ENCODE measurements around the gene CCDC107. TPM values are rescaled to one million over a fixed set of nuclear protein-coding genes. Genes with fewer than 3 reads are reported as not detected.

CCDC107 gene
- total RNA-seq, 2 experiments from 2014 or later, result 32.7 to 36.3 TPM

DNA sequence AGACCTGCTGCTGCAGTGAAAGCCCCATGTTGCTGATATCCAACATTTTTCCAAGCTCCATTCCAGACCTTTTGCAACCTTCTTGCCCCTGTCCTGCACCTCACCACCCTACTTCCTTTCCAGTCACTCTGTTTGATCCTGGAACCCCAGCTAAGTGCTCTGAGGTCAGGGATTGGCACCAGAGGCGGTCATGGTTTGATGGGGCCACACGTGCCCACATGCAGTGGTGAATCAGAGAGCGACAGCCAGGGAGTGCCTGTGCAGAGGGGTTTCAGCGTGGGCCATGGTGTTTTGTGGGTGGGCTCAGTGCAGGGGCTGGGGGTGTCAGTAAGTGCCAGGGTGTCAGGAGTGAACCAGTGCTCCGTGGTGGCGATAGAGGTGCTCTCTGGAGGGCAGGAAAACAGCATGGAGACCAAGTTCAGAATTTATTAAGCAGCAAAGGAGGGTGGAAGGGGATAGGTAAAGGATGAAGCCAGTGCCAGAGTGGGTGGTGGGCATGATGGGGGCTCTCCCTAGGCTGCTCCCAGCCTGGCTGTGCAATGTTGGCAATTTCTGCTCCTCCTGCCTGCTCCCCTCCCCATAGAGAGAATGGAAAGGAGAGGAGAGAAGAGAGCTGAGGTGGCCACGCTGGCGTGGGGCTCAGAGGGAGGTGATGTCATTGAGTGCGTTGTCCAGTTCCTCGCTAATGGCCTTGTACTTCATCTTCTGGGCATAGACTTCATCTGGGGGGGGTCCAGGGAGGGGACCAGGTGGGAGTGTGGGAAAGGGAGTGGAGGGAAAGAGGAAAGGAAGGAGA lies 24.6 kb downstream of the CCDC107 start:
- ATAC-seq (ENCODE audit: low read depth), result no peak
- H3K4me3 Mint-ChIP-seq, result no peak overlapping the region
- H3K9me3 Mint-ChIP-seq, result no peaks in the 10 kb centered on the region
- H3K36me3 Mint-ChIP-seq, result no peaks in the 10 kb centered on the region
- POLR2A ChIA-PET, result interaction anchor here (0.7 kb wide), 1 partner anchor 17 kb away, joined by 3 read pairs; the partner anchor contains the start of gene ARHGEF39
- no peak overlapping the region for H3K27ac Mint-ChIP-seq
- peaks cover 2% of the 10 kb centered on the region for H3K4me1 Mint-ChIP-seq
- peaks cover 2% of the 10 kb centered on the region for H3K27me3 Mint-ChIP-seq
- DNase-seq, result no peak

DNA sequence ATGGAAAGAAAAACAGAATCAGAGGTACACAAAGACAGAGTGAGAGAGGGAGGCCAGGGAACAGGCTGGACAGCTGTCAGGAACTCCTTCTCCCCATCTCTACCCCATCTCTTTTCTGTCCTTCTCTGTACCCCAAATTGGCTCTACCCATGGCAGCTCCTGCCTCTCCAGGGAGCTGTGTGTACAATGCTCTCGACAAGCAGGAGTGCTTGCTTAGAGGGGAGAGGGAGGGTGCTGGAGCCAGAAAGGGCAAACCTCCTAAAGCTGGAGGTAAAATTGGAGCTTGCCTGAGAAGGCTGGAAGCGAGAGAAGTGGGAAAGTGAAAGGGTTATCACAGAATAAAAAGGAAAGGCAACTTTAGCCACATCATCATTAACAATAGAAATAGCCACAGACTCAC lies 25.2 kb downstream of the CCDC107 start:
- POLR2A ChIA-PET, result interaction anchor here (0.7 kb wide), 1 partner anchor 18 kb away, joined by 3 read pairs; the partner anchor contains the start of gene ARHGEF39
- no peak overlapping the region for H3K27ac Mint-ChIP-seq
- no peaks in the 10 kb centered on the region for H3K9me3 Mint-ChIP-seq
- H3K27me3 Mint-ChIP-seq, result no peaks in the 10 kb centered on the region
- ATAC-seq (ENCODE audit: low read depth) (no peak), DNase-seq (no peak)
- peaks cover 2% of the 10 kb centered on the region for H3K4me1 Mint-ChIP-seq
- no peaks in the 10 kb centered on the region for H3K36me3 Mint-ChIP-seq
- no peak overlapping the region for H3K4me3 Mint-ChIP-seq

DNA sequence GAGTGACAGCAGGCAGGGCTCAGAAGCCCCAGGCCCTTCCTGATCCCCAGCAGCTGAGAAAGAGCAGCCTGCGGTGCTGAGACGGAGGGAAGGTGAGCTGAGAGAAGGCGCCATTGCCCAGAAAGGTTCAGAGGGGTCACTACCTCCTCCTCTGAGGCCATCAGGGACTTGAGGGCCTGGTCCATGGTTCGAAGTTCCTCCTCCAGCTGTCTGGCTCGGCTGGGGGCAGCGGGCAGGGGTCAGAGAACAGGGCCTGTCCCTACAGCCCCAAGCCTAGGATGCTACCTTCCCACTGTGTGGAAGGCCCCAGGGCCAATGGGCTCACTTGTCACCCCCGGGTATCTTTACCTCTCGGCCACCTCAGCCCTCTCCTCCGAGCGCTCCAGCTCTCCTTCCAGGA lies 26.8 kb downstream of the CCDC107 start:
- ATAC-seq (ENCODE audit: low read depth), result no peak
- Mint-ChIP-seq H3K27ac (no peak overlapping the region), H3K4me3 (no peak overlapping the region), H3K27me3 (no peaks in the 10 kb centered on the region), H3K36me3 (no peaks in the 10 kb centered on the region), H3K9me3 (no peaks in the 10 kb centered on the region), H3K4me1 (peaks cover 10% of the 10 kb centered on the region)
- DNase-seq, result no peak
- POLR2A ChIA-PET, result interaction anchor here (1.6 kb wide), 1 partner anchor 20 kb away, joined by 5 read pairs; the partner anchor contains the start of gene ARHGEF39

DNA sequence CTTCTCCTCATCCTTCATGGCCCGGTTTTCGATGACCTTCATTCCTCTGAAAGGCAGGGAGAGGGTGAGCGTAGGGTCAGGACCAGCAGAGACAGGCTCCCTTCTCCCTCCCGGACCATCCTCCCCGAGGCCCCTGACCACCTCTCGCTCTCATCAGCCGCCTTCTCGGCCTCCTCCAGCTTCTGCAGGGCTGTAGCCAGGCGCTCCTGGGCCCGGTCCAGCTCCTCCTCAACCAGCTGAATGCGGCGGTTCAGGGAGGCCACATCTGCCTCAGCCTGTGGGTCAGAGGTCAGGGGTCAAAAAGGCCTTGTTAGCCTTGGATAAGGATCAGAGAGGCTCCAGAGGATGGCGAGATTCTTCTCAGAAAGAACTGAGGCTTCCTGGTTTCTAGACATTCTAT lies 27.4 kb downstream of the CCDC107 start:
- DNase-seq (no peak), ATAC-seq (ENCODE audit: low read depth) (no peak)
- no peak overlapping the region for H3K27ac Mint-ChIP-seq
- H3K4me1 Mint-ChIP-seq, result peaks cover 10% of the 10 kb centered on the region
- H3K4me3 Mint-ChIP-seq, result no peak overlapping the region
- H3K27me3 Mint-ChIP-seq, result no peaks in the 10 kb centered on the region
- H3K36me3 Mint-ChIP-seq, result no peaks in the 10 kb centered on the region
- POLR2A ChIA-PET, result interaction anchor here (1.6 kb wide), 1 partner anchor 21 kb away, joined by 5 read pairs; the partner anchor contains the start of gene ARHGEF39
- no peaks in the 10 kb centered on the region for H3K9me3 Mint-ChIP-seq

DNA sequence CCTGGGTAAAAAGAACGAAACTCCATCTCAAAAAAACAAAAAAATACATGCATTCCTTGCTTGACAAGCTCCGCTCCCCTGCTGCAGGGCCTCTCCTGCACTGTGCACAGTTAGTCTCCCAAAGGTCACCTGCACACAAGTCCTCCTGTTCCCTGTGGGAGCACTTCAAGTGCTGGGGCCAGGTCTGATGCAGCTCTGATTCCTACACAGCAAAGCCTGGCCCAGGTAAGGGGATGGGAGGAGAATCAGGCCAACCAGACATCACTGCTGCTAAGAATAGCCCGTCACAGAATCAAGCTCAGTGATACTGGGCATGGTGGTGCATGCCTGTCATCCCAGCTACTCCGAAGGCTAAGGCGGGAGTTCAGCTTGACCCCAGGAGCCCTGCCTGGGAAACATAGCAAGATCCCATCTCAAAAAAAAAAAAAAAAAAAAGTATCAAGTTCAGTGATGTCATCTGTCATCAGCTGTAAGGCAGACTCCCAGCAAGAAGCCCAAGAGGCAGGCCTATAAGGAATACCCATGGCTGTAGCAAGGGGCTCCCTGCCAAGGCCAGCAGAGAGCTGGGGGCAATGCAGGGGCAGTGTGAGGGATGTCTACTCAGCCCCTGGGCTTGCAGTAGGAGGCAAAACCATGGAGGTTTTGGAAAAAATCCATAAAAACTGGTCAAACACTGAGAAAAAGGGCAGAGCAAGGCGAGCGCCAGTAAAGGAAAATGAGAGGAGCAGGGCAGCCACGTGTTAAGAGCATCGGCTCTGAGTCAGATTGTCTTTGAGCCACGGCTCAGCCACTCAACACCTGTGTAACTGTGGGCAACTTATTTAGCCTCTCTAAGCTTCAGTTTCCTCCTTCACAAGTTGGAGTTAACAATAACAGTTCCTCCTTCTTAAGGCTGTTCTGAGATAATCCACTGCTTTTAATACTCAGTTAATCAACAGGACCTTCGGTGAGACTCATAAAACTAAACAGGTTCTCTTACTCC lies 28.4 kb downstream of the CCDC107 start:
- POLR2A ChIA-PET, result interaction anchor here (1.0 kb wide), 1 partner anchor 11 kb away, joined by 3 read pairs; no protein-coding TSS in a partner anchor
- no peak overlapping the region for H3K4me3 Mint-ChIP-seq
- H3K4me1 Mint-ChIP-seq, result peaks cover 10% of the 10 kb centered on the region
- H3K9me3 Mint-ChIP-seq, result no peaks in the 10 kb centered on the region
- no peaks in the 10 kb centered on the region for H3K27me3 Mint-ChIP-seq
- no peak overlapping the region for H3K27ac Mint-ChIP-seq
- ATAC-seq (ENCODE audit: low read depth) (no peak), DNase-seq (no peak)
- H3K36me3 Mint-ChIP-seq, result no peaks in the 10 kb centered on the region

DNA sequence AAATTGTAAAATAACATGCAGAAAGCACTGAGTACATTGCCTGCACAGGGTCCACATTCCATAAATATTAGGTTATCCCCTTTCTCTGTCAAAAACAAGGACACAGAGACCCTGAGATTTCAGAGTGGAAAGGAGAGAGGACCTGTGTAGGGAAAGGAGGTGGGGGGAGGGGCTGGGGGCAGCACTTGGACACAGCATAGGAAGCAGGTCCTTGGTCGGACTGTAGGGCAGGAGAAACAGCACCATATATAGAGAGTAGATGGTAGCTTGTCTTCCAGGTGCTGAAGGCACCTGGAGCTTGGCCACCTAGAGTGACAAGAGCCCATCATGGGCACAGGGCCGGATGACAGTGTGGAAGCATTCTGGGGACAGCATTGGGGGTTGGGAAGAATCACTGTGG lies 29.2 kb downstream of the CCDC107 start:
- POLR2A ChIA-PET, result interaction anchor here (0.9 kb wide), 1 partner anchor 70 kb away, joined by 3 read pairs; no protein-coding TSS in a partner anchor
- H3K27ac Mint-ChIP-seq, result no peak overlapping the region
- H3K9me3 Mint-ChIP-seq, result no peaks in the 10 kb centered on the region
- no peak overlapping the region for H3K4me3 Mint-ChIP-seq
- no peaks in the 10 kb centered on the region for H3K27me3 Mint-ChIP-seq
- ATAC-seq (ENCODE audit: low read depth), result no peak
- peaks cover 14% of the 10 kb centered on the region for H3K4me1 Mint-ChIP-seq
- H3K36me3 Mint-ChIP-seq, result no peaks in the 10 kb centered on the region
- no peak for DNase-seq

DNA sequence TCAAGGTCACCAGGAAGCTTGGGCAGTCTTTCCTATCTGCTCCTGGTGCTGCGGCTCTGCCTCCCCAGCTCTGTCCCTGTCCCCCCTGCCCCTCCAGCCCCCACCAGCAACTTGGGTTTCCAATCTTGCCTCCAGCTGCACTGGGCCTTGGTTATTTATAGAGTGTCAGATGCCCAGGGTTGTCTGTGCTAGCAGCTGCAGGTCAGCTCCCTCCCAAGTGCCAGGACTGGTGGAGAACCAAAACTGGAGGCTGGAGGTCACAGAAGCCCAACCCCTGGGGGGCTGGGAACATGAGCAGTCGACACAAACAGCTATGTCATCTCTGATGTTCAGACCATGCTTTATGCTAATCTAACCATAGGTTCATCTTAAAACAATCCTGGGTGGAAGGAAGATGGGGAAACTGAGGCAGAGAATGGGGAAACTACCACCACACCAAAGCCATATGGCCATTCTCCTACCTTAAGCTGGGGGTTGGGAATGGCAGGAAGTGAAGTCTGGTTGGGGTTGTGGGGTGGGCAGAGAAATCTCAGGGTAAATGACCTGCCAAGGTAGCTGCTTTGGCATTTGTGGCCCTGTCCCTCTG lies 30.0 kb downstream of the CCDC107 start:
- no peak overlapping the region for H3K4me3 Mint-ChIP-seq
- H3K9me3 Mint-ChIP-seq, result no peaks in the 10 kb centered on the region
- ATAC-seq (ENCODE audit: low read depth) (no peak), DNase-seq (no peak)
- H3K27me3 Mint-ChIP-seq, result no peaks in the 10 kb centered on the region
- no peaks in the 10 kb centered on the region for H3K36me3 Mint-ChIP-seq
- POLR2A ChIA-PET, result interaction anchor here (0.9 to 1.2 kb wide), 5 partner anchors 12 to 71 kb away, joined by 3 to 4 read pairs (median 3); partner anchors contain the start of genes ARHGEF39, CREB3 and TLN1
- peaks cover 12% of the 10 kb centered on the region for H3K4me1 Mint-ChIP-seq
- no peak overlapping the region for H3K27ac Mint-ChIP-seq

DNA sequence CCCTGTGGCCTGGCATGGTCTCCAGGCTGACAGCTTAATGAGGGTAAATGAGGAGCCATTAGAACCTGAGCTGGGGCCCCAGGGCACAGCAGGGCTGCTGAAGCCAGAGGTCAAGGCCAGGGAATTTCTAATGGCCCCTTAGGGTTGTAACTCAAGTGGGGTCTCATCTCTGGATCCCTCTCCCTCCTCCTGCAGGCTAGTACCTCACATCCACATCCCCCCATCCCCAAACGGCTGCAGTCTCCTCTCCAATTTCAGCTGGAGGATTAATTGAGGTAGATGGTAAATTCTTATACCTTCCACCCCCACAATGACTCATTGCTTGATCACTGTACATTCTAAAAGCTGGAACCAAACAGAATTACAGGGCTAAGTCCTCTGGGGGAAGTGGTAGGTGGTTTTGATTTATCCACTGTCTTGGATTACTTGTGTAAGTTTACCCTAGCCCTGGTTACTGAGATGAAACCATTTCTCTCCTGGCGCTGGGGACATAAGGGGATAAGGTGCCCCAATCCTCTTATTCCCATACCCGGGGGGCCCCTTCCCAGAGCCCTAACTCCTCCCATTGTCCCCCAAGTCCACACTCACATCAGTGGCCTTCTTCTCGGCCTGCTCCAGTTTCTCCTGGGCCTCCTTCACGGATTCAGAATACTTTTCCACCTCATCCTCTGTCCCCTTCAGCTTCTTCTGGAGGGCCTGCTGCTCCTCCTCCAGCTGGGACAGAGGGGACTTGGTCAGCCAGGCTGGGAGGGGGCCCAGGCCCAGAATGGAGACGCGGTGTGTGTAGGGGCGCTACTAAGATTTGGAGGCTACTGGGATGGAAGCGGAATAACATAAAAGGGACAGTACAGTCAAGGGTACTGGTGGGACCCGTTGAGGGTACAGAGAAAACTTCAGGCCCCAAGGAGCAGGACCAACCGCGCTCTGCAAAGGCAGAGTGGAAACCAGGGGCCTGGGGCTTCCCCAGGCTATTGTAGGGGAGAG lies 30.8 kb downstream of the CCDC107 start:
- H3K27me3 Mint-ChIP-seq, result no peaks in the 10 kb centered on the region
- H3K27ac Mint-ChIP-seq, result peak overlapping the region; percentile 50
- H3K4me1 Mint-ChIP-seq, result peaks cover 12% of the 10 kb centered on the region
- H3K4me3 Mint-ChIP-seq, result peak overlapping the region; percentile 67
- POLR2A ChIA-PET, result interaction anchor here (0.9 to 1.2 kb wide), 4 partner anchors 13 to 43 kb away, joined by 3 to 4 read pairs (median 4); partner anchors contain the start of genes ARHGEF39, CREB3 and TLN1
- no peaks in the 10 kb centered on the region for H3K36me3 Mint-ChIP-seq
- H3K9me3 Mint-ChIP-seq, result no peaks in the 10 kb centered on the region
- ATAC-seq (ENCODE audit: low read depth) (peak; percentile 44), DNase-seq (no peak)

DNA sequence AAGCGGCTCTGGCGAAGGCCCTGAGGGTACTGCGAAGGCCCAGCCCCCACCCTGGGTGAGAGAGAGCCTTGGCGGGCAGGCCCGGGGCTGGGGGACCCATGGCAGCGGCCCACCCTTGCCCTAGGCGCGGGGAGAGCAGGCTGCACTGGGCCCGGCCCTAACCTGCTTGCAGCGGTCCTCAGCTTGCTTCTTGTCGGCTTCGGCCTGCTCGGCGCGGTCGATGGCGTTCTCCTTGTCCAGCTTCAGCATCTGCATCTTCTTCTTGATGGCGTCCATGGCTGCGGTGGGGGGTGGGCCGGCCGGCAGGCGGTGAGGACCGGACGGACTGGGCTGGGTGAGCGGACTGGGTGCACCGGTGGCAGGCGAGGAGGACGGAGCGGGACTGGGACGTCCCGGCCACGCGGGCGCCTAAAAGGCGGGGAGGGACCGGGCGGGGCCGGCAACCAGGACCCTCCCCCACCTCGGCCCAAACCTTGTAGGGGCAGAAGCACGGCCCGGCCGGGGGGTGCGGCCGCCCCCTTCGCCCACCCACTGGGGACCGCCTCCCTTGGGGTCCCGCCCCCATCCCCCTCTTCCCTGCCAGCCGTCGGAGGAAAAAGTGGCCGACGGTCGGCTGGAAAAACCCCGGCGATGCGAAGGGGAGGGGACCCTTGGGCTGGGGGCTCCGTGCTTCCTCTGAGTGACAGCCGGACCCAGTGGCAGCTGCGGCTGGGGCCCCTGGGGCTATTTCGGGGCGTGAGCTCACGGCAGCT lies 31.6 kb downstream of the CCDC107 start, which contains the start of gene TPM2:
Gene TPM2, minus strand, starts transcription at position 384 of the 752 bp plus-strand sequence. Its CDS starts 108 bp downstream, at position 276.
- no peaks in the 10 kb centered on the region for H3K9me3 Mint-ChIP-seq
- peak within 1 kb of the TSS; percentile 78 for H3K27ac Mint-ChIP-seq
- ATAC-seq (ENCODE audit: low read depth), result no peak
- no peaks in the 10 kb centered on the region for H3K36me3 Mint-ChIP-seq
- no peak for DNase-seq
- peaks cover 12% of the 10 kb centered on the region for H3K4me1 Mint-ChIP-seq
- peak within 1 kb of the TSS; percentile 91 for H3K4me3 Mint-ChIP-seq
- no peaks in the 10 kb centered on the region for H3K27me3 Mint-ChIP-seq
- POLR2A ChIA-PET, result interaction anchor here (0.7 to 2.4 kb wide), 4 partner anchors 15 to 43 kb away, joined by 3 to 10 read pairs (median 6); partner anchors contain the start of genes CCDC107 and RMRP

DNA sequence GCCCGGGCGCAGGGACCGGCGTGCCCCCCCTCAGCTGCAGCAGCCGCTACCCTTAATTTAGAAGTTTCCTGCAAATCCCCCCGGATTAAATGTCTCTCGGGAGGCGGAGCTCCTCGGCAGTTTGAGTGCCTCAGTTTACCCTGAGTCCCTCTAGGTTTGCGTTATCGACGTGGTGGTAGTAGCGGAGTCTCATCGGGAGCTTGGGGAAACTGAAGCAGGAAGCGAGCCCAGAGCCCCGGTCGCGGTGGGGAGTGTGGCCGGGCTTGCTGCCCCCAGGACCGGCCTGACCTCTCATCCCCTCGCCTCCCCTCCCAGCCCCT lies 32.2 kb downstream of the CCDC107 start:
- Mint-ChIP-seq H3K27me3 (no peaks in the 10 kb centered on the region), H3K4me1 (peaks cover 12% of the 10 kb centered on the region), H3K9me3 (no peaks in the 10 kb centered on the region), H3K36me3 (no peaks in the 10 kb centered on the region), H3K4me3 (peak overlapping the region; percentile 72), H3K27ac (no peak overlapping the region)
- ATAC-seq (ENCODE audit: low read depth) (no peak), DNase-seq (no peak)
- POLR2A ChIA-PET, result interaction anchor here (0.7 to 2.8 kb wide), 7 partner anchors 15 to 71 kb away, joined by 3 to 11 read pairs (median 5); partner anchors contain the start of genes ARHGEF39, CCDC107 and RMRP

DNA sequence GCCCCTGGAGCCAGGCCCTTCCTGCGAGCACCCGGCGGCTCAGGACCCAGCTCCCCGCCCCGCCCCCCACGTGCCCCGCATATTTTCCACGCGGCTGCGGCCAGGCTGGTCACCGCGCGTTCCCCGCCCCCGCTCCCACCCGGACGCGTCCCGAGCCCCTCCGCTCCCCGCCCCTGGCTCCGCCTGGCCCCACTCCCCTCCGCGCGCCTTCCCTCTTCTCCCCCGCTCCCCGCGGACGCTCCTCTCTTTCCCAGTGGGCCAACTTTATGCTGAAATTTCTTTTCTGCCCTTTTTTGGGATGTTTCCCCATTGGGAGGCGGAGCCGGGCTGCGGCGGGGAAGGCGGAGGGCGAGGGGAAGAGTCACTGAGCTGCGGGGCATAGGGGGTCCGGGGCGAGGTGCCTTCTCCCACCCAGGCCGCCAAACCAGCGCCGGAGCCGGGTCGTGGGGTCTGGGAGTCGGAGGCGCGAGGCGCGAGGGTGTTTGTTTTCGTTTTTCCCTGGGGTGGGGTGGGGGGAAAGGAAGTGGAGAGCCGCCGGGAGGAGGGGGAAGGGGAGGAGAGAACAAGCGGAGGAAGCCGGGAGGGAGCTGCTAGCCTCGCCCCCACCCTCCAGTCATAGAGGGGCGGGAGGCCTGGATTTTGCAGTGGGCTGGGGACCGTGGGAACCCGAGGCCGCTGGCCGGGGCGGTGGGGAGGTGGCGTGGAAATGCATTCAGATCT lies 32.7 kb downstream of the CCDC107 start:
- peaks cover 12% of the 10 kb centered on the region for H3K4me1 Mint-ChIP-seq
- ATAC-seq (ENCODE audit: low read depth), result peak; percentile 37
- POLR2A ChIA-PET, result interaction anchor here (0.7 to 2.8 kb wide), 8 partner anchors 26 to 533 kb away, joined by 3 to 11 read pairs (median 6); partner anchors contain the start of genes ARHGEF39, CCDC107, CREB3 and RMRP
- DNase-seq, result peak; percentile 49
- H3K36me3 Mint-ChIP-seq, result no peaks in the 10 kb centered on the region
- H3K4me3 Mint-ChIP-seq, result peak overlapping the region; percentile 91
- H3K27me3 Mint-ChIP-seq, result no peaks in the 10 kb centered on the region
- H3K27ac Mint-ChIP-seq, result peak overlapping the region; percentile 78
- no peaks in the 10 kb centered on the region for H3K9me3 Mint-ChIP-seq

Data from activated naive CD8-positive, alpha-beta T cell treated with anti-CD3 and anti-CD28 coated beads, Interleukin-2, amount 10 ng/mL, durations not matched to agents 7 days and 5 days (primary cell).